Gastrocnemius medialis (tissue), 4 donors: ENCODE measurements around the gene STK33. TPM values are rescaled to one million over a fixed set of nuclear protein-coding genes. Genes with fewer than 3 reads are reported as not detected.
A peak's percentile ranks its signal among the peaks of the same experiment; 100 is the strongest.

Experiments used
- ATAC-seq, 2 donors: fragments of 150-250 bp; one replicate each; pipeline ENCODE4 v1.9.1; 2016
- DNase-seq, 2 donors: peaks; one replicate each; pipeline ENCODE4 v3.0.0-alpha.2; 2019
- H3K27ac ChIP-seq, 4 donors: fragments of 200-600 bp; sonication (generic); 1 replicate in 1 of 4; 2 replicates in 3 of 4; pipeline ENCODE4 v1.5.1; 2016 to 2018; ENCODE audit warnings: mild to moderate bottlenecking in 2 of 4, moderate library complexity in 1 of 4
- H3K27me3 ChIP-seq, 3 donors: fragments of 200-600 bp; sonication (generic) in 2 of 3; 1 replicate in 1 of 3; 2 replicates in 2 of 3; pipeline versions ENCODE4 v1.5.1 to v1.6.0; 2016 to 2019; ENCODE audit warnings: mild to moderate bottlenecking in 1 of 3, moderate library complexity in 1 of 3
- H3K36me3 ChIP-seq, 2 donors: fragments of 200-600 bp; sonication (generic) in 1 of 2; one replicate each; pipeline ENCODE4 v1.5.1; 2017 to 2018
- H3K4me1 ChIP-seq, 2 donors: fragments of 200-600 bp; sonication (generic) in 1 of 2; one replicate each; pipeline ENCODE4 v1.5.1; 2016 to 2017; ENCODE audit warnings: mild to moderate bottlenecking in 2 of 2
- H3K4me3 ChIP-seq, 4 donors: fragments of 200-600 bp; sonication (generic) in 3 of 4; 1 replicate in 1 of 4; 2 replicates in 3 of 4; pipeline ENCODE4 v1.5.1; 2016 to 2019; ENCODE audit warnings: mild to moderate bottlenecking in 2 of 4
- H3K9me3 ChIP-seq, 3 donors: fragments of 200-600 bp; sonication (generic) in 2 of 3; 1 replicate in 1 of 3; 2 replicates in 2 of 3; pipeline ENCODE4 v1.5.1; 2016 to 2019
- POLR2A ChIP-seq, 2 donors: fragments of 450-650 bp; IDR thresholded peaks; one replicate each; pipeline ENCODE4 v1.6.1; 2017; ENCODE audit warnings: antibody characterized with exemption in 2 of 2, mild to moderate bottlenecking in 2 of 2, moderate library complexity in 2 of 2
- in situ Hi-C, 4 donors: fragments of 200-750 bp; cut with MboI; loops; one replicate each; pipeline versions ENCODE4 v1.15.0 to v1.8.0; 2017; ENCODE audit warnings: low sequenced_read_pairs in 4 of 4
- intact Hi-C: fragments of 100-400 bp; cut with DNase I; formaldehyde crosslinking; loops from one replicate; pipeline ENCODE4 v1.15.1; 2023; ENCODE audit warnings: low total_unique reads
- total RNA-seq, 4 donors: library from RNA; depleted of rRNA; stranded (reverse); fragments of >200 nt; gene quantifications; one replicate each; pipeline versions ENCODE4 v1.1.0 to v1.2.3, GENCODE V29; 2016
- TF ChIP-seq, protein P1 (sequence below), 5 experiments: fragments of 450-650 bp in 3 of 5; fragments of 200-600 bp in 2 of 5; sonication (generic) in 2 of 5; IDR thresholded peaks in 4 of 5; conservative IDR thresholded peaks in 1 of 5; 1 replicate in 4 of 5; 2 replicates in 1 of 5; pipeline ENCODE4 v1.5.1; 2016 to 2019; ENCODE audit warnings: antibody characterized with exemption in 5 of 5, mild to moderate bottlenecking in 3 of 5, moderate library complexity in 3 of 5

The STK33 gene
- total RNA-seq, 4 donors from 2014 or later = 0.66 to 13.5 (median 2.3) TPM

DNA sequence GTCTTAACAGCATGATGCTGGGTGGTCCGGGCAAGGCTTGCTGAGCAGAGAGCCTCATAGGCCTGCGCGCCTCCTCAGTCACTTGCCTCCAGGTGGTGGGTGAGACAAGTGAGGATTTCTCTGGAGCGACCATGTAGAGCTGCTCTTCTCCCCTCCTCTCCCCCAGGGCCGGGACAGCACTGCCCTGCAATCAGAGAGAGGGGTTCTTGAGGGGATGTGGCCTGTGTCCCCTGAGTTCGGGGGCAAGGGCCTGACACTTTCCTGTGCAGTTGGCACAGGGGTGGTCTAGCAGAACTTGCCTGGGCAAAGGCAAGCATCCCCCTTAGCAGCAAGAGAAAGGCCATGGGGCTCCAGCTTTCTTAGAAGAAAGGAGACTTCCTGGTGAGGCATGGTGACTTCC lies 234.5 kb downstream of the STK33 start:
- TF ChIP-seq, protein P1, sequence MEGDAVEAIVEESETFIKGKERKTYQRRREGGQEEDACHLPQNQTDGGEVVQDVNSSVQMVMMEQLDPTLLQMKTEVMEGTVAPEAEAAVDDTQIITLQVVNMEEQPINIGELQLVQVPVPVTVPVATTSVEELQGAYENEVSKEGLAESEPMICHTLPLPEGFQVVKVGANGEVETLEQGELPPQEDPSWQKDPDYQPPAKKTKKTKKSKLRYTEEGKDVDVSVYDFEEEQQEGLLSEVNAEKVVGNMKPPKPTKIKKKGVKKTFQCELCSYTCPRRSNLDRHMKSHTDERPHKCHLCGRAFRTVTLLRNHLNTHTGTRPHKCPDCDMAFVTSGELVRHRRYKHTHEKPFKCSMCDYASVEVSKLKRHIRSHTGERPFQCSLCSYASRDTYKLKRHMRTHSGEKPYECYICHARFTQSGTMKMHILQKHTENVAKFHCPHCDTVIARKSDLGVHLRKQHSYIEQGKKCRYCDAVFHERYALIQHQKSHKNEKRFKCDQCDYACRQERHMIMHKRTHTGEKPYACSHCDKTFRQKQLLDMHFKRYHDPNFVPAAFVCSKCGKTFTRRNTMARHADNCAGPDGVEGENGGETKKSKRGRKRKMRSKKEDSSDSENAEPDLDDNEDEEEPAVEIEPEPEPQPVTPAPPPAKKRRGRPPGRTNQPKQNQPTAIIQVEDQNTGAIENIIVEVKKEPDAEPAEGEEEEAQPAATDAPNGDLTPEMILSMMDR (IDR thresholded peaks at IDR 0.05 in 4 of 5, conservative IDR thresholded peaks at IDR 0.05 in 1 of 5) = no peak
- TF ChIP-seq POLR2A (IDR thresholded peaks at IDR 0.05) = no peak
- intact Hi-C loops (no loop called here), in situ Hi-C loops (no loop called here)
- Histone ChIP-seq H3K36me3 (no peaks in the 10 kb centered on the region), H3K27ac (no peak overlapping the region), H3K4me1 (peaks cover 0 to 9% of the 10 kb centered on the region in 2 donors), H3K27me3 (peaks cover 2 to 7% (median 4%) of the 10 kb centered on the region in 3 donors), H3K9me3 (no peaks in the 10 kb centered on the region), H3K4me3 (no peak overlapping the region)
- ATAC-seq (no peak), DNase-seq (no peak)

DNA sequence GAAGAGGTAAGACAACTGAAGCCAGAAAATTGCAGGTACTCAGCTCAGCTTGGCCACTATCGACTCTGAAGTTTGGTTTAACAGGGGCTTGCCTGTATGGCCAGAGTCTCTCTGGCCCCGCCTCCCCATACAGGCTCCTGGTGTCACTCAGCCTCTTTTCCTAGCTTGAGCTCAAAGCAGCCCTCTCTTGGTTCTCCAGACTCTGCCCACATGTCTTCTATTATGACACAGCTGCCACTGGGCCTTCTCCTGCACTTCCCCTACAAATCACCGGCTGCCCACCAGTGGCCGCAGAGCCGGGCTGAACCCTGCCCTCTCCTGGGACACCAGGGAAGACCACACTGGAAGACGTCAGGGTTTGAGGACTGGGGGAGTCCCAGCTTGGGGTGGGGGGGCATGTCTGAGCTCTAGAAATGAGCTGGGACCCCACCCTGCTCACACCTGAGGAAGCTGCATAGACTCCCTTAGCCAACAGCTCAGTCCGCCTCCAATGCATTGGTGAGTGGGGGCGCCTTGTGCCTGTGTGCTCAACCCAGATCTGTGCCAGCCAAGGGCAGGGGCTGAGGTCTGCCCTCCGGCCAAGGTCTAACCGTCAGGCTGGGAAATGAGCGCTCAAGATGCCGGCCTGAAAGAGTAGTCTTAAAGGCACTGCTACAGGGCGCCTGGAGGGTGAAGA lies 236.0 kb downstream of the STK33 start:
- intact Hi-C loops = no loop called here
- H3K9me3 ChIP-seq = no peaks in the 10 kb centered on the region

DNA sequence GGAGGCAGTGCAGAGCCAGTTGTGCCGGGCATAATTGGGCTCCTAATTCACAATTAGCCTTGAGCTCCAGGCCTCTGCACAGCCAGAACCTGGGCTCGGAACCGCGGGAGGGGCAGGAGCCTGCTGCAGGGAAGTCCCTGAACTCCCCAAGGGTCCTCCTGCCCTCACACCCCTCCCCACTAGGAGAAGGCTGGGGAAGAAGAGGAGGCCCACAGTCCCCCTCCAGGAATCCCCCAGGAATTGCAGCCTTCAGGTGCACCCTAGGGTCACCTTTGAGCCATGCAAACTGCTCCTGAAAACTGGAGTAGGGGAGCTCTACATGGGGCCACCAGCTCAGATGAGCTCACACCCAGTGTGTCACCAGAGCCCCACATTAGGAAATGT lies 236.5 kb downstream of the STK33 start:
- Histone ChIP-seq H3K36me3 (no peaks in the 10 kb centered on the region), H3K9me3 (no peaks in the 10 kb centered on the region), H3K4me1 (peaks cover 0 to 9% of the 10 kb centered on the region in 2 donors), H3K27me3 (peaks cover 2 to 7% (median 4%) of the 10 kb centered on the region in 3 donors), H3K27ac (no peak overlapping the region), H3K4me3 (peak overlapping the region in 2 of 4 donors; percentile 21 to 42)
- in situ Hi-C loops (no loop called here), intact Hi-C loops (no loop called here)
- DNase-seq (no peak), ATAC-seq (no peak)
- no peak for TF ChIP-seq POLR2A (IDR thresholded peaks at IDR 0.05)
- TF ChIP-seq, protein P1 (IDR thresholded peaks at IDR 0.05 in 4 of 5, conservative IDR thresholded peaks at IDR 0.05 in 1 of 5) = no peak

More for the DNA sequence above, 236.0 kb downstream of the STK33 start:
- in situ Hi-C loops = no loop called here
- Histone ChIP-seq H3K27ac (no peak overlapping the region), H3K4me1 (peaks cover 0 to 9% of the 10 kb centered on the region in 2 donors), H3K36me3 (no peaks in the 10 kb centered on the region), H3K27me3 (peaks cover 2 to 7% (median 4%) of the 10 kb centered on the region in 3 donors), H3K4me3 (no peak overlapping the region)
- DNase-seq (no peak), ATAC-seq (no peak)
- TF ChIP-seq, protein P1 (IDR thresholded peaks at IDR 0.05 in 4 of 5, conservative IDR thresholded peaks at IDR 0.05 in 1 of 5) = no peak
- no peak for TF ChIP-seq POLR2A (IDR thresholded peaks at IDR 0.05)

DNA sequence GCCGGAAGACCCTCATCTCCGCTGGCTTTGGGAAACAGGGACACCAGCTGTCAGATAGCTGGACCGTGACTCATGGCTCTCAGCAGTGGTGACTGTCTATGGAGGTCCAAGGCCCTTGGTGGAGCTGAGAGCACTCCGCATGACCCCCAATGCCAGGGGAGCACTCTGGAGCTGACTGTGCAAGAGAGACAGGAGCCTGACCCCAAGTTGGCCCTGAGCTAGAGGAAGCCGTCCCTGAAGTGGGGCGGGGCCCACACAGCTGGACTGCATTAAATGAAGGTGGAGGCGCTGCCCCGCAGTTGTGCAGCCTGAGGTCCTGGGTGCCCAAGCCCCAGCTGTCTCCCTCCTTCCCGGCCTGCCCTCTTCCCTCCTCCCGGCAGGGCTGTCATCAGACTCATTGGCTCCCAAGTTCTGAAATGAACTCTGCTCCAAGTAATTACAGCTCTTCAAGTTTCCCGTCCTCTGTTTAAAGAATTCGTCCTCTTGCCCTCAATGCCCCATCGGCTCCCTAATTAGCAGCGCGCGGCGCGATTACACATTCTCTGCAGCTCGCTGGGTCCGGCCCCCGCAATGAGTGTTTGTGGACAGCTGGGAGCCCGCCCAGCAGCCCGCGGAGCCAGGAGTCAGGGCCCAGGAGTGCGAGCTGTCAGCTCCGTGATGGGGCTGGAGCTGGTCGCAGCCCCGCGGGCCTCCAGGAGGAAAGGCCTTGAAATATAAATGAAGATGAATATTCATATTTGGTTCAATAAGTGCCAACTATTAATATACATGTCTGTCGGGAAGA lies 237.1 kb downstream of the STK33 start:
- TF ChIP-seq, protein P1 (IDR thresholded peaks at IDR 0.05 in 4 of 5, conservative IDR thresholded peaks at IDR 0.05 in 1 of 5) = no peak
- no peak for TF ChIP-seq POLR2A (IDR thresholded peaks at IDR 0.05)
- in situ Hi-C loops = no loop called here

More for the DNA sequence above, 237.1 kb downstream of the STK33 start:
- Histone ChIP-seq H3K27ac (no peak overlapping the region), H3K27me3 (peaks cover 2 to 7% (median 4%) of the 10 kb centered on the region in 3 donors), H3K9me3 (no peaks in the 10 kb centered on the region), H3K4me3 (peak overlapping the region in 3 of 4 donors; percentile 21 to 42 (median 30)), H3K36me3 (no peaks in the 10 kb centered on the region), H3K4me1 (peaks cover 0 to 9% of the 10 kb centered on the region in 2 donors)
- no peak for ATAC-seq
- no peak for DNase-seq
- intact Hi-C loops = no loop called here
